Activated effector memory CD4-positive, alpha-beta T cell treated with Interleukin-2 at 50 U/mL for 16 hours (primary cell): Measurements from ENCODE around the gene ARL6IP1.
A peak's percentile ranks its signal among the peaks of the same experiment; 100 is the strongest.

Experiments used
- DNase-seq: peaks from one replicate; pipeline ENCODE4 v3.0.0-alpha.2; 2020

Gene ARL6IP1

GRCh38 chr16:18801145-18801972 is at the start of gene ARL6IP1:
TSS of gene ARL6IP1 (minus strand) at chr16:18801549. CDS start at chr16:18801466, 83 bp downstream.
- peak; percentile 98 for DNase-seq

- DNase-seq = no peak
These were observed 45.1 kb upstream of the ARL6IP1 start for GRCh38 chr16:18846416-18846815.

GRCh38 chr16:18842565-18842964 is 41.2 kb upstream of the ARL6IP1 start:
- DNase-seq = no peak

GRCh38 chr16:18841833-18842525 is 40.6 kb upstream of the ARL6IP1 start:
- DNase-seq = no peak

- no peak for DNase-seq
These were observed 38.2 kb upstream of the ARL6IP1 start for GRCh38 chr16:18839555-18839954.

- no peak for DNase-seq
These were observed 35.4 kb upstream of the ARL6IP1 start for GRCh38 chr16:18836702-18837101.

- DNase-seq = no peak
These were observed 33.5 kb upstream of the ARL6IP1 start for GRCh38 chr16:18834864-18835263.

GRCh38 chr16:18833707-18834505 is 32.6 kb upstream of the ARL6IP1 start:
- DNase-seq = no peak

- DNase-seq = no peak
These were observed 31.3 kb upstream of the ARL6IP1 start for GRCh38 chr16:18832613-18833012.

- DNase-seq = no peak
These were observed 30.7 kb upstream of the ARL6IP1 start for GRCh38 chr16:18832006-18832405.

- no peak for DNase-seq
These were observed 27.9 kb upstream of the ARL6IP1 start for GRCh38 chr16:18829251-18829650.

GRCh38 chr16:18827890-18828289 is 26.5 kb upstream of the ARL6IP1 start:
- no peak for DNase-seq

GRCh38 chr16:18816286-18816685 is 14.9 kb upstream of the ARL6IP1 start:
- no peak for DNase-seq

- DNase-seq = no peak
These were observed 10.6 kb upstream of the ARL6IP1 start for GRCh38 chr16:18811925-18812324.

GRCh38 chr16:18809165-18809564 is 7.8 kb upstream of the ARL6IP1 start:
- no peak for DNase-seq

- no peak for DNase-seq
These were observed 4.0 kb upstream of the ARL6IP1 start for GRCh38 chr16:18805257-18805773.

GRCh38 chr16:18804540-18804939 is 3.2 kb upstream of the ARL6IP1 start:
- no peak for DNase-seq

GRCh38 chr16:18803569-18804462 is 2.5 kb upstream of the ARL6IP1 start:
- DNase-seq = no peak

GRCh38 chr16:18802767-18803343 is 1.5 kb upstream of the ARL6IP1 start:
- DNase-seq = no peak

- DNase-seq = no peak
These were observed 589 bp downstream of the ARL6IP1 start for GRCh38 chr16:18800775-18801144.

GRCh38 chr16:18800293-18800692 is 1.1 kb downstream of the ARL6IP1 start:
- no peak for DNase-seq

GRCh38 chr16:18799500-18799899 is 1.8 kb downstream of the ARL6IP1 start:
- DNase-seq = no peak
